ENCODE measurements around the gene GYS2. TPM values are rescaled to one million over a fixed set of nuclear protein-coding genes. Genes with fewer than 3 reads are reported as not detected.

The GYS2 gene
- polyA plus RNA-seq, 3 donors: 0.08 to 0.19 TPM; not detected in 1

DNA sequence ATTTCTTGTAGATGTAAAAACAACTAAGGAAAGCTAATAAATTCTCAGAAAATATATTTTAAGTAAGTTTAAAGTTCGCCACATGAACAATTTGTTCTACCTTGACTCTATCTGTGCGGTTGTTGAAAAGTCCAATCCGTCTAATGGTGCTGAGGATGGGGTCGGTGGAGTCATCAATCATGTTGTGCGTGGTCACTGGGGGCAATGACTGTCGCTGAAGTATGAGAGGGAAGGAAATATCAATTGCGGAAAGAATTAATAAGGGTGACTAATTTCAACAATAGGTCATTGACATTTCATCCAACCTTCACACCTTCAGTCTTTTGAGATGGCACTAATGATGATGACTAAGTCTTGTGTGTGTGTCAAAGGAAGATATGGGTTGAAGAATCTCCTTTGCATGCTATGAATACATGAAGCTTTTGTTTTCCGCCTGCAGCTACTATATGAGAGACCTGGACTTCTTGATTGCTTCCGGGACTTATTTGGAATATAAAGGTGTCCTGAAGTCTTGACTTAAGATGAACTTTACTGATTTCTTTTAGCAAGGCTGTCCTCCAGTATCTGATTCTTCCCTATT lies 46.5 kb downstream of the GYS2 start:
- no peak for DNase-seq (ENCODE audit: low read depth in 3 of 3, low spot score in 2 of 3)

DNA sequence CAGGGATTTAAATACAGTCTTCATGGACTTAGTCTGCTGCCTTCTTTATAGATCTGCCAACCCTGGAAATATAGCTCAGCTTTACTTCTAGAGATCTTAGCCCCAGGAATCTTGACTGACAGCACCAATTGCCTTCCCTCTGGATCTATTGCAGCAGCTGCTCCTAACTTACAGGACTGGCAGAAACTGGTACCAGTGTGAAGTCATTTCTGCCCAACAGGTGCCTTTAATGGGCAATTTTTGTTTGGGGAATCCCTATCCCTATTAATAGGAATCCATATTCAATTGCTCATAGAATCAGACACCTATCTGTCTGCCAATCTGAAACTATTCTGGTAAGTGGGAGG lies 51.3 kb downstream of the GYS2 start:
- no peak for DNase-seq (ENCODE audit: low read depth in 3 of 3, low spot score in 2 of 3)

DNA sequence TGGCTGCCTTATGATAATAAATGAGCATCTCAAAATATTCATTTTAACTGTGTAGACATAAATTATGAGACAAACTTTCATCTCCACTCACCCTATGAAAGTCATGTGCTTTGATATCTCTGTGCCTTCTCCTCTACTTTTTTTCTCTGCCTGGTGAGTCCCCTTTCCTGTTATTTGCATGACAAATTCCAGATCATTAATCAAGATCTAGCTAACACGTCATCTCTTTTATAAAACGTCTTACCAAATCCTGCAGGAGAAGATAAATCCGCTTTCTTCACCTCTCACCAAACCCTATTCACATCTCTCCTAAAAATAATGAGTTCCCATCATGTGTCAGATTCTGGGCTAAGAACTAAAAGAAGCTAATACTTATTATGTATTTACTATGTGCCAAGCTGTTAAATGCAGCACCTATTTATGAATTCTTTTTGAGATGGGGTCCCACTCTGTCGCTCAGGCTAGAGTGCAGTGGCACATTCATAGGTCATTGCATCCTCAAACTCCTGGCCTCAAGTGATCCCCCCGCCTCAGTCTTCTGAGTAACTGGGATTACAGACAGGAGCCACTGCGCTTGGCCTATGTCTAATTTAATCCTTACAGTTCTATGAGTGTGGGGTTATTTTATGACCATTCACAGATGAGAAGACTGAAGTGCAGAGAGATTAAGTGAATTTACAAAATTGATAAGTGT lies 51.9 kb downstream of the GYS2 start:
- no peak for DNase-seq (ENCODE audit: low read depth in 3 of 3, low spot score in 2 of 3)

DNA sequence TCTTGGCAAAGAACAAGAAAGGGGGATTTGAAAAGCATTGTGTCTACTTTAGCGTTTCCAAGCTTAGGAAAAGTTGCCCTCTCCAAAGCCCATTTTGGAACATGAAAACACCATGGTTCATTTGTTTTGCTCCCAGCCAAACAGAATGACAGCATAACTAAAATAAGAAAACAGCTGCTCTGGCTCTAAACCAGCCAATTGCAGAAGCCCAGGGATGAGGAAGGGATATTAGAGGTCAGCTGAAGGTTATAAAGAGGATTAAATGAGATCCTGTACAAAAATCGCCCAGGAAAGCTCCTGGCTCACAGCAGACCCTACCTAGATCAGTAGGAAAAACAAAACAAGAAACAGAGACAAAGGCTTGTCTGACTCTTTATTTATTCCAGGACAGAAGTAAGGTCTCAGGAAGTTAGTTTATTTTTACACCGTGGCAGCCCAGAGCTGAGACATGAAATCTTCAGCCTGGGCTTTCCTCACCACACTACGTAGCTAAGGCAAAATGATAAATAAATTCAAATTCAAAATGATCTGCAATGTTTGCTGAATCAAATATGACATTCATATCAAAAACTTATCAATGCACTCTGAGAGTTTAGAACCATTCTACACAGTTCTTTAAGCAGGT lies 52.7 kb downstream of the GYS2 start:
- no peak for DNase-seq (ENCODE audit: low read depth in 3 of 3, low spot score in 2 of 3)

DNA sequence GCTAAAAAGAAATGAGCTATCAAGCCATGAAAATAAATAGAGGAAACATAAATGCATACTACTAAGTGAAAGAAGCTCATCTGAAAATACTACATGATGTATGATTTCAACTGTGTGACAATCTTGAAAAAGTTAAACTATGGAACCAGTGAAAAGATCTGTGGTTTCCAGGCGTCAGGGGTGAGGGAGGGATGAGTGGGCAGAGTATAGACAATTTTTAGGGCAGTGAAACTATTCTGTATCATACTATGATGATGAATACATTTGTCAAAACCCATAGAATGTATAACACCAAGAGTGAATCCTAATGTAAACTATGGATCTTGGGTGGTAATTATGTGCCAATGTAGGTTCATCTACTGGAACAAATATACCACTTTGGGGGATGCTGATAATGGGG lies 57.2 kb downstream of the GYS2 start:
- DNase-seq (ENCODE audit: low read depth in 3 of 3, low spot score in 2 of 3): no peak

DNA sequence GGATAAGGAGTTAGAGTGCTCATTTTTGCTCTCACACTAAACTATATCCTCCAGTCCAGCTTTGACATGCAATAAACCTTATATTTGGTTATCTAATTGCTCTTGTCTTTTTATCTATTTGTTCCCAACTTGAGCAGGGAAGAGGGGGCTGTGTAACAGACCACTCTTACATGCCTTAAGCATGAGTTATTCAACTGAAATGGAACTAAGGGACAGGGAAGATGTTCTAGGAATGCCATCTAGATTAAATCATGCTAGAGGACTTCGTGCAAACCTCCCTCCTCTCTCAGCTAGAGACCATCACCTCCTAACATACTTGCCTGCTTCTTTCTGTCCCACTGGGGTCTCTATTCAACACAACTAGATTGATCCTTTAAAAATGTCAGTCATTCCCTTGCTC lies 57.9 kb downstream of the GYS2 start:
- no peak for DNase-seq (ENCODE audit: low read depth in 3 of 3, low spot score in 2 of 3)

DNA sequence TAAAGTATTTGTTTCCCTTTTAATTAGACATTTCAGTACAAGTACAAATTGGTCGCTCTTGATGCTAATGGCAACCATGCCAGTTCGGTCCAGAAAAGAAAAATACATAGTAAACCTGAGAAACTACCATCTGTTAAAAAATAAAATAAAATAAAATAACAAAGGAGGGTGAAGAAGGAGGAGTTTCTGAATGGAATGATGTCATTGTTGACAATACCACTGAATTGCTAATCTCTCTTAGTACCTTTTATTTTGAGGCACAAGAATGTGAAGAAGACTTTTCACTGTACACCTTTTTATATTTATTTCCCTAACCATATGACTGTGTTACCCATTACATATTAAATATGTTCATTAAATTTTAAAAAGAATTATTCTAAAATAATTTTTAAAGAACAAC lies 59.1 kb downstream of the GYS2 start:
- DNase-seq (ENCODE audit: low read depth in 3 of 3, low spot score in 2 of 3): no peak

DNA sequence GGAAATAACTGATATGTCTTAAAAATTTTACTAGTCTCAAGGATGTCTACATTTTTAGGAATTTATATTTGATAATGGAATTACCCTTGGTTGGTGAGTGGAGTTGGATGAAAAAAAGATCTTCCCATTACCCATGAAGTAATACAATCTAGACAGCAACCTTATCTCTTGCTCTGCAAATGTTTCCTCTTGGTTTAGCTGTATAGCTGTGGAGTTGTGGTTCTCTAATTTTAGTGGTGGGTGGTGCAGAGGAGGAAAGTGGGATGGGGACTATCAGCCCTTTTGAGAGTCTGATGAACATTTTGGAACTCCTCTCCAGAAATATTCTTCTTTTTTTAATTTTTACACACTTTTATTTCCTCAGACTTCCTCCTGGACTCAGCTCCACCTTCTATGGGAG lies 61.5 kb downstream of the GYS2 start:
- DNase-seq (ENCODE audit: low read depth in 3 of 3, low spot score in 2 of 3): no peak

DNA sequence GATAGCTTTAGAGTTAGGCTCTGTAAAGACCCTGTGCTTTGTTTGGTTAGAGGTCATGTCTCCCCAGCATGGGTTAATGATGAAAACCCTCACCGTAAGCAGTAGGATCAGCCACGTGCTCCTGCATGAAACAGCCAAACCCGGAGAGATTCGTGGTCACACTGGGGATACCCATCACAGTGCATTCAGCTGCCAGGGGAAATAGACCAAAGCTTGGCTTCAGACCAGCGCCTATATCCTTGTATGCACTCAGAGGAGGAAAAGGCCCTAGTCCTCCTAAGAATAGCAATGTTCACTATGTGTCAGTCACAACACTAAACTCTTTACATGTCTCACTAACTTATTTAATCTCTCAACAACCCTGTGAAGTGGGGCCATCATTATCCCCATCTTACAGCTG lies 62.2 kb downstream of the GYS2 start:
- no peak for DNase-seq (ENCODE audit: low read depth in 3 of 3, low spot score in 2 of 3)

DNA sequence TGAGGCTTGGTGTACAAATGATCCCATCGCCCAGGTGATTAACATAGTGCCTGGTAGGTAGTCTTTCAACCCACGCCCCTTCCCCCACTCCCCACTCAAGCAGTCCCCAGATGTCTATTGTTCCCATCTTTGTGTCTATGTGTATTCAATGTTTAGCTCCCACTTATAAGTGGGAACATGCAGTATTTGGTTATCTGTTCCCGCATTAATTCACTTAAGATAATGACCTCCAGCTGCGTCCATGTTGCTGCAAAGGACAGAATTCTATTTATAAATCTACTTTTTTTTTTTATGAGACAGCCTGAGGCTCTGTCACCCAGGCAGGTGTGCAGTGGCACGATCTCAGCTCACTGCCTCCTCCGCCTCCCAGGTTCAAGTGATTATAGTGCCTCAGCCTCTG lies 62.9 kb downstream of the GYS2 start:
- no peak for DNase-seq (ENCODE audit: low read depth in 3 of 3, low spot score in 2 of 3)

DNA sequence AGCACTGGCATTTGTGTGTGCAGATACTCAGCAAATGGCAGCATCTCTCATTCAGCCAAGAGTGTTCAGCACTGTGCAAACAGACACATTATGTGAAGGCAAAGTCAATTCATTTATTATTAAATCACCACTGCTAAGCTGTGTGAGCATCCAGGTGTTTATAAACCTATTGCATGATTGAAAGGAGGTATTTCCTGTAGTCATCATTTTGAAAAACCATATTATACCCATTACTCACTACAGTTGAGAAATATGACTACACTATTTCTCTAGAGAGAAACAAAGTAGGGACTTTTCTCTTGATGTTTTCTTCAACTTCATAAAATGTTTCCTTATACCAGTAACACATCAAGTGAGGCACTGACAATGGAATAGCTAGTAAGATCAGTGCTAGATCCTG lies 64.8 kb downstream of the GYS2 start:
- DNase-seq (ENCODE audit: low read depth in 3 of 3, low spot score in 2 of 3): no peak

DNA sequence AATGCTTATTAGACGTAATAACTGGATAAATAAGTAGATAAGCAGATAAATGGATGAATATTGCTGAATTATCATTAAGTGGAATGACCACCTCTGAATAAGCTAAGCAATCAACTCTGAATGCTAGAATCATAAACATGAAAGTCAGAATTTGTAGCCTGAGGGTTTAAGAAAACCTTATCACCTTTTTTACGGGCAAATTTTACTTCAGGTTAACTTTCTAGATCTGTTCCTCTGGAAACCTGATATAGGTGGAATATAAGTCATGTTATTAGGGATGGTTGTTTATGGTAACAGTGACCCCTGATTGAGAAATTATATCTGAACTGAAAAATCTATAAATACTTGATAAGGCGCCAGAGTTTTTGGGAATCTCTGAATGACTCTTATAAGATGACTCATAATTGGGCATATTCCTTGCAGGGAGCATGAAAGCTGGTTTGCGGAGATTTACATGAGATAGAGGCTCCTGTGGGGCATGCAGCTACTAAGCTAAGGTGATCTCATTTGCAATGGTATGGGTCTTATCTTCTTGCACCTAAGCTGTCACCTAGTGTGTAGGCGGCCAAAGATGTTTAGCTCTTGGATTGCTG lies 66.5 kb downstream of the GYS2 start:
- DNase-seq (ENCODE audit: low read depth in 3 of 3, low spot score in 2 of 3): no peak

DNA sequence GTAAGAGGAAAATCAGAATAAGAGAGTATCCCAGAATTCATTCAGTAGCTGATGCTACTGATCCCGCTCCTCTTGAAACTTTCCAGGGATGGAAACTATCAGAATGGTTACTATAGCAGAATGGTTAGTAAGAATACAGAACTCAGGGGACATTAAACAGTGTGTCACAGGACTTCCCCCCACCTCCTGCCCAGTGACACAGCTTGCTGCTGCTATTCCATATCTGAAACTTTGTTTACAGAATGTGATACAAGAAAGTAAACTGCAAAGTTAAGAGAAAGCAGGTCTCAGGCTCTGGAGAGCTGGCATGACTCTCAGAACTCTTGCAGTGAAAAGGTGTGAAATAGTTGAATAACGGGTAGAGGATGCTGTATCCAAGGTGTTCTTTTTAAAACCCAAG lies 75.2 kb downstream of the GYS2 start:
- no peak for DNase-seq (ENCODE audit: low read depth in 3 of 3, low spot score in 2 of 3)

DNA sequence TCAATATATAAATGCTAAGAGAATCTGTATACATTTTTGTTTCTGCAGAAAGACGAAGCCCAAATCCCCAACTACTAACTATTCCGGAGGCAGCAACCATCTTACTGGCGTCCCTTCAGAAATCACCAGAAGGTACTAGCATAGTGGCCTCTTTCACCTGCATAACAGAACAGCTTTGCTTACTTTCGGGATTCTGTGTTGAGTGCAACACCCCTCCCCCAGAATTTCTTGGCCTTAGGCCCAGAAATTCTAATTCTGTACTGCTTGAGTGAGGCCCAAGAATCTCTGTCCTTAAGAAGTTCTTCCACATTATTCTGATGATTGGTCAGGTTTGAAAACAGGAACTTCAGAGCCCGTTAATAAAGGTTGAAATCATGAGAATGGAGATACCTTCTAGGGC lies 75.7 kb downstream of the GYS2 start:
- peak in 1 of 3 donors; percentile 51 for DNase-seq (ENCODE audit: low read depth in 3 of 3, low spot score in 2 of 3)

DNA sequence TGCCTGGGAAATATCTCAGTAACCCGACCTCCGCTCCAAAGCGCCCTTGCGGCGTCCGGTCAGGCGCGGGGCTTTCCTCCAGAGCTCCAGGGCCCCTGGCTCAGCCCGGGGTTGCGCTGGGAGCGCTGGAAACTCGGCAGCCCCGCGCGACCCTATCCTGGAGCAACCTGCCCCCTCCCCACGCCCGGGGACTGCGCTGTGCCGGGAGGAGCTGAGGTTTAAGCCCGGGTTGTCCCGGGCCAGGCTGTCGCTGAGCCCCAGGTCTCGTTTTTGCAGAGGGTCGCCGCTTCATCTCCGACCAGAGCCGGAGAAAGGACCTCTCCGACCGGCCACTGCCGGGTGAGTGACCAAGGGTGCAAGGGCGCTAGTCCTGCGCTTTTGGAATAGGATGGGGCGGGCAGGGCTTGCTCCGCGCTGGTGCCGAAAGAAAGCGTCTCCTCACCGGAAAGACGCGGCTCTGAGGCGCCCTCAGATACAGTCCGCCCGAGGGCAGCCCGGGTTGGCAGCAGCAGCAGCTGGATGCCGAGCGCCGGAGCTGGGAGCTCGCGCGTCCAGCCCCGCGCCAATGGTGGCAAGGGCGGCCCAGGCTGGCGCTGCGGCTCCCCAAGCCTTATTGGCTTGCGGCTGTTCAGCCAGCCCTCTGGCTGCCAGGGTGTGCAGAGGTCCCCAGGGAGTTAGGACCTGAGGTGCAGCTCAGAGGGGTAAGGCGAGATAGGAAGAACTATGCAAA lies 77.0 kb downstream of the GYS2 start:
- peak in 1 of 3 donors; percentile 30 for DNase-seq (ENCODE audit: low read depth in 3 of 3, low spot score in 2 of 3)

DNA sequence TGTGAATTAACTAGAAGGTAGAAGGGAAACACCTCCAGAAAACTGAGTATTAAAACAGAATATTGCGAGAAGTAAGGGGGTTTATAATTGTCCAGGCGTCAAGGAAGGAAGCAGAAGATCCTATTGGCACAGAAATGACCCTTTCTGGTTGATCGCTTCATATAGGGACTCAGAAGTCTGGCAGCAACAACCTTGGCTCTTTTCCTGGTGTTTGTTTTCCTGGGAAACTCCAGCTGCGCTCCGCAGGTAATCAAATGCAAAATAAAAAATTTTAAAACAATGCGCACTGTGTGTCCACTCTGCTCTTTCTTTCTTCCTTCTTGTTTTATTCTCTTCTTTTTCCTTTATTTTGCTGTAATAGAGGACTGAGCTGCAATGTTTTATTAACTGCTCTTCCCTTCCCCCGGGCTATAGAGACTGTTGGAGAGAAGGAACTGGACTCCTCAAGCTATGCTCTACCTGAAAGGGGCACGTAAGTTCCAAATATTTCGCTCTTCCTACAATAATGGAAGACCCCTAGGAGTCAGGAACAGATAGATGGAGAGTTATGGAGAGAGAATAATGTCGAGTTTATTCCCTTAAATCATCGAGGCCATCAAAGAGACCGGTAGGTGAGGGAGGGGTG lies 77.8 kb downstream of the GYS2 start:
- DNase-seq (ENCODE audit: low read depth in 3 of 3, low spot score in 2 of 3): no peak

DNA sequence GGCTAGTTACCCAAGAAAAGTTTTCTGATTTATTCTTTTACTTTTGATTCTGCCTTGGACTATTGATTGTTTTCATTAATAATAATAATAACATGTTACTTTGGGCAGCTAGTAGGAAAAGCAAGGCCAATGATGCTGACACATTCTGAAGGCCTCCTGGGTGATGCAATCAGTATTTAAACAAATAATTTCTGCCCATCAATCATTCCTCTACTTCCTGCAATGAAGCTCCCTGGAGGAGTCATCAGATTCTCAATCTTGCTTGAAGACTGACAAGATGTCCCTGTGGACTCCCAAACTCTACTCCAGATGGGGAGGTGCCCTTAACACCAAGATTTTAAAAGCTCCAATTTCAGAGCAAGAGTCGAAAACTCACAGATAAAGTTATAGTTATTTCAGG lies 78.6 kb downstream of the GYS2 start, which contains the start of gene SPX:
Gene SPX (plus strand): TSS at position 244 of the 400 bp plus-strand sequence. CDS start 177 bp downstream, outside the sequence.
- DNase-seq (ENCODE audit: low read depth in 3 of 3, low spot score in 2 of 3): no peak

DNA sequence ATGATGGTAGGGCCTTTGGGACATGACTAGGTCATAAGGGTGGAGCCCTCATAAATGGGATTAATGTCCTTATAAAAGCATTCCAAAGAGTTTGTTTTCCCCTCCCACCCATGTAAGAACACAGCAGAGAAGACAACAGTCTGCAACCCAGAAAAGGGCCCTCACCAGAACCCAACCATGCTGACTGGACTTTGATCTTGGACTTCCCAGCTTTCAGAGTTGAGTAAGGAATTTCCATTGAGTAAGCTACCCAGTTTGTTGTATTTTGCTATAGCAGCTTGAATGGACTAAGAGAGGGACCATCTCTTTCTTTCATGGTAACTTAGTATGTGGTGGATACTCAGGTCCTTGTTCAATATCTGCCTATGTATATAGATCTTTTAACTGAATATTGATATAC lies 81.5 kb downstream of the GYS2 start:
- DNase-seq (ENCODE audit: low read depth in 3 of 3, low spot score in 2 of 3): no peak

DNA sequence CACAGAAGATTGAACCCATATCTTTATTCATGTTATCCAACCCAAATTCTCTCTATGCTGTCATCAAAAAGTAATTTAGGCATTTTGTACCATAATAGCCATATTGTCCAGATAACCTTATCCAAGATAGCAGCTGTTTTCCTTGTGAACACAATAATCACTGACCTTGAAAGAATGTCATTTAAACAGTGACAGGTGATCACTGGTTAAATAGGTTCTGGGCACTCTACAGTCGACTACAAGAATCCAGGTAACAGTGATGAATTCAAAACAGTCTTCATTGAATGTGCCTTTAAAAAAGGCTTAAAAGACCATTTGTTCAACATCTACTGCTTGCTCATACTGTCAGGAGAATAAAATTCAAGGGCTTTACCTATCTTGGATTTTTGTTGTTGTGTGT lies 83.1 kb downstream of the GYS2 start:
- no peak for DNase-seq (ENCODE audit: low read depth in 3 of 3, low spot score in 2 of 3)

DNA sequence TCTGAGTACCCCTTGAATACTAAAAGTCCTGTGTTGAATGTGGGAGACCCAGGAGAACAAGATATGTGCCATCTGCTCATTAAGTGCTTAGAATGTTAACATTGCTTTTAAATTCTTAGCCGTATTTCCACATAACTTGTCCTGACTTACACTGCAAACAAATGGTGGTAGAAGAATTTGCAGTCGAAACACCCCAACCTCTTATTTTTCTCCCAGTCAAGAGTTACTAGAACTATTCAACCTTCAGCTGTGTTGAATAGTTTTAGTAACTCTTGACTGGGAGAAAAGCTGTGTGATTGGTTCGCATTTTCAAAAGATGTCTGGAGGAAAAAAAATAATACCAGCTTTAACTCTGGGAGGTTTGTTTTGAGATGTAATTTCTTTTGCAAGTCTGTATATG lies 86.2 kb downstream of the GYS2 start:
- no peak for DNase-seq (ENCODE audit: low read depth in 3 of 3, low spot score in 2 of 3)

DNA sequence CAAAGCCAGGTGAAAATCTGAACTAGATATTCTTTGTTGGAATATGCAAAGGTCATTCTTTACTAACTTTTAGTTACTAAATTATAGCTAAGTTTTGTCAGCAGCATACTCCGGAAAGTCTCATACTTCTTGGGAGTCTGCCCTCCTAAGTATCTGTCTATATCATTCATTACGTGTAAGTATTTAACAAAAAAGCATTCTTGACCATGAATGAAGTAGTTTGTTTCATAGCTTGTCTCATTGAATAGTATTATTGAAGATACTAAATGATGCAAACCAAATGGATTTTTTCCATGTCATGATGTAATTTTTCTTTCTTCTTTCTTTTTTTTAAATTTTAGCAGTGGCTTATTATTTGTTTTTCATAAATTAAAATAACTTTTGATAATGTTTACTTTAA lies 88.4 kb downstream of the GYS2 start:
- DNase-seq (ENCODE audit: low read depth in 3 of 3, low spot score in 2 of 3): no peak

All from right renal cortex interstitium (tissue), 3 donors.